Adrenal gland (tissue), 5 donors: ENCODE results near the gene DDX5.

Source experiments
- POLR2A ChIP-seq, 2 donors: fragments of 450-650 bp; IDR thresholded peaks; one replicate each; pipeline ENCODE4 v1.6.1; 2017; ENCODE audit warnings: antibody characterized with exemption in 2 of 2, mild to moderate bottlenecking in 2 of 2, moderate library complexity in 1 of 2
- TF ChIP-seq, protein P1 (sequence below), 6 experiments: fragments of 450-650 bp in 4 of 6; fragments of 200-600 bp in 2 of 6; sonication (generic) in 1 of 6; IDR thresholded peaks; 1 replicate in 5 of 6; 2 replicates in 1 of 6; pipeline versions ENCODE4 v1.5.1 to v1.8.0; 2016 to 2021; ENCODE audit warnings: antibody characterized with exemption in 6 of 6, mild to moderate bottlenecking in 2 of 6, moderate library complexity in 1 of 6
- donor health status: DM: no; HTN: no; CAD: no.

DNA sequence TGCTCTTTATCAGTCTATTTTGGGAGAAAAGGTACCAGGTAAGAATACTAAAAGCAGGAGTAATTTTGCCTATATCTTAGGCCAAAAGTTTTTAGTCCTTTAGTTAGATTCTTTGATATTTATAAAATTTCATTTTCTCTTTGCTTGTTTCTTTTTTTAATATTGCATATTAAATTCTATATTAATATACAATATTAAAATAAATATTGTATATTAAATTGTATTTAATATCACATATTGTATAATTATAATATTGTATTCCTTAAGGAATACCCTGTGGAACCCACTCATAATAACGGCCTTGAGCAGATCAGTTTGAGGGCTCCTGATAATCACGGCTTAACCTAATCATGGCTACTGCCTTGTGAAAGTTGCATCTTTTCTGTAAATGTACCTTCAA lies 2.6 kb upstream of the DDX5 start:
- TF ChIP-seq, protein P1, sequence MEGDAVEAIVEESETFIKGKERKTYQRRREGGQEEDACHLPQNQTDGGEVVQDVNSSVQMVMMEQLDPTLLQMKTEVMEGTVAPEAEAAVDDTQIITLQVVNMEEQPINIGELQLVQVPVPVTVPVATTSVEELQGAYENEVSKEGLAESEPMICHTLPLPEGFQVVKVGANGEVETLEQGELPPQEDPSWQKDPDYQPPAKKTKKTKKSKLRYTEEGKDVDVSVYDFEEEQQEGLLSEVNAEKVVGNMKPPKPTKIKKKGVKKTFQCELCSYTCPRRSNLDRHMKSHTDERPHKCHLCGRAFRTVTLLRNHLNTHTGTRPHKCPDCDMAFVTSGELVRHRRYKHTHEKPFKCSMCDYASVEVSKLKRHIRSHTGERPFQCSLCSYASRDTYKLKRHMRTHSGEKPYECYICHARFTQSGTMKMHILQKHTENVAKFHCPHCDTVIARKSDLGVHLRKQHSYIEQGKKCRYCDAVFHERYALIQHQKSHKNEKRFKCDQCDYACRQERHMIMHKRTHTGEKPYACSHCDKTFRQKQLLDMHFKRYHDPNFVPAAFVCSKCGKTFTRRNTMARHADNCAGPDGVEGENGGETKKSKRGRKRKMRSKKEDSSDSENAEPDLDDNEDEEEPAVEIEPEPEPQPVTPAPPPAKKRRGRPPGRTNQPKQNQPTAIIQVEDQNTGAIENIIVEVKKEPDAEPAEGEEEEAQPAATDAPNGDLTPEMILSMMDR (IDR thresholded peaks at IDR 0.05), result no peak
- TF ChIP-seq POLR2A (IDR thresholded peaks at IDR 0.05), result no peak
